Activated CD4-positive, alpha-beta T cell treated with anti-CD3 and anti-CD28 coated beads, Interleukin-2, amount 50 U/mL, for 48 hours (primary cell): ENCODE data around the gene SLC19A1.
A peak's percentile ranks its signal among the peaks of the same experiment; 100 is the strongest.

ENCODE experiments used
- DNase-seq, 2 experiments: peaks; one replicate each; pipeline ENCODE4 v3.0.0-alpha.2; 2020

Gene SLC19A1

DNA sequence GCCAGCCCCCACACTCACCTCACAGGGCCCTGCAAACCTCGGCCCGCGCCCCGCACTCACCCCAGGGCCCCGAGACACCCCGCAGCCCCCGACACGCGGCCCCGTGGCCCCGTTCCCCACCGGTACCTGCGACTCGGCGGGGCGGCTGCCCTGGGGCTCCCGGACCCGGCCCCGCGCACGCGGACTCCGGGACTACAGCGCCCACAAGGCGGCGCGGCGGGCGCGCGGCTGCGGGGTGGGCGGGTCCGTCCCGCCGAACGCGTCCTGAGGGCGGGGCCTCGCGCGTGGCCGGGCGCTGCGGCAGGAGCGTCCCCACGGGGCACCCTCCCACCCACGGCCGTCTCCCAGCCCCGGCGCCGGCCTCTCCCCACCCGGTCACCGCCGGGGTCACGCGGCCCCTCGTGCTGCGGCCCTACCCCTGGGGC lies at the start of gene SLC19A1:
Gene SLC19A1 (minus strand): TSS at position 199 of the 425 bp plus-strand sequence. CDS start 4,481 bp downstream, outside the sequence.
- peak; percentile 74 to 75 for DNase-seq

GRCh38 chr21:45591619-45592207 lies 49.5 kb upstream of the SLC19A1 start:
- no peak for DNase-seq

GRCh38 chr21:45590726-45591618 lies 48.7 kb upstream of the SLC19A1 start:
- DNase-seq = peak; percentile 64 to 67

GRCh38 chr21:45590246-45590725 lies 48.0 kb upstream of the SLC19A1 start:
- DNase-seq = peak; percentile 73 to 75

DNA sequence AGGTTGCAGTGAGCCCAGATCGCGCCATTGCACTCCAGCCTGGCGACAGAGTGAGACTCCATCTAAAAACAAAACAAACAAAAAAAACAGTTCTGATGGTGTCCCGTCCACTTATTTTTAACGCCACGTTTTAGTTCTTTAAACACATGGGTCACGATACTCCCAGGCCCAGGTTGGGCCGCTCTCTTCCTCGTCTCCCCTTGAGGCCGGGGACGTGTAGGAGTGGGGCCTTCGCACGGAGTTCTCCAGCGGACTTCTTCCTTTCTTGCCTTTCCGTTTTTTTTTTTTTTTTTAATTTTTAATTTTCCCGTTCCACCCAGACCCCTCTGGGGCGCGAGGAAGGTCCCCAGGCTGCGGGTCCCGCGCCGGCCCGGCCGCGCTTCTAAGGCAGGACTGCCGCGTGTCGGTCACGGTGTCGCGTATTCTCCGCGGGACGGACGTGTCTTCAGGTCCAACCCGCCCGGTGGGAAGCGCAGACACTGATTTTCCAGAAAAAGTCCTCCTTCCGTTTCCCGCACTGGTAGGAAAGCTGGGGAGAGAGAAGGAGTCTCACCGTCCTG lies 47.5 kb upstream of the SLC19A1 start:
- peak in 1 of 2 experiments; percentile 16 for DNase-seq

DNA sequence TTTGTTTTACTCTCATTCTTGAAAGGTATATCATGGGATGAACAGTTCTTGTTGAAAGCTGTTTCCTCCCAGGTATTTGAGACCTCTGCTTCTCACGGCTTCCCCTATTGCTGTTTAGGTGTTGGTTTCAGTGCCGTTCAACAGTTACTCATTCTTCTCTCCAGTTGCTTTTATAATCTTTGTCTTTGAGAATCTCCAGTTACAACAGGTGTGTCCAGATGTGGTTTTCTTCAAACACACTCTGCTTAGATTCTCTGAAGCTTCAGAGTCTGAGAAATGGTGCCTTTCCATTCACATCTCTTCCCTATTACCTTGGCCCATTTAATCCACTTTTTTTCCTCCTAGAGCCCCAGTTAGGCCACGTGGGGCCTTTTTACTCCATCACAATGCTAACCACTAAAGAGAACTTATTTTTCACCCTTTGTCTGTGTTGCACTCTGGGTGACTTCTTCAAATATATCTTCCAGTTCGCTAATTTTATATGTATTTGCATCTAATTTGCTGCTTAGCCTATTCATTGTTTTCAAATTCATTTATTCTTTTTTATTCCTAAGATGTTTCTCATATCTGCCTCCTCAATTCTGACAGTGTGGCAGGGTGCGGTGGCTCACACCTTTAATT lies 46.7 kb upstream of the SLC19A1 start:
- DNase-seq = no peak

DNA sequence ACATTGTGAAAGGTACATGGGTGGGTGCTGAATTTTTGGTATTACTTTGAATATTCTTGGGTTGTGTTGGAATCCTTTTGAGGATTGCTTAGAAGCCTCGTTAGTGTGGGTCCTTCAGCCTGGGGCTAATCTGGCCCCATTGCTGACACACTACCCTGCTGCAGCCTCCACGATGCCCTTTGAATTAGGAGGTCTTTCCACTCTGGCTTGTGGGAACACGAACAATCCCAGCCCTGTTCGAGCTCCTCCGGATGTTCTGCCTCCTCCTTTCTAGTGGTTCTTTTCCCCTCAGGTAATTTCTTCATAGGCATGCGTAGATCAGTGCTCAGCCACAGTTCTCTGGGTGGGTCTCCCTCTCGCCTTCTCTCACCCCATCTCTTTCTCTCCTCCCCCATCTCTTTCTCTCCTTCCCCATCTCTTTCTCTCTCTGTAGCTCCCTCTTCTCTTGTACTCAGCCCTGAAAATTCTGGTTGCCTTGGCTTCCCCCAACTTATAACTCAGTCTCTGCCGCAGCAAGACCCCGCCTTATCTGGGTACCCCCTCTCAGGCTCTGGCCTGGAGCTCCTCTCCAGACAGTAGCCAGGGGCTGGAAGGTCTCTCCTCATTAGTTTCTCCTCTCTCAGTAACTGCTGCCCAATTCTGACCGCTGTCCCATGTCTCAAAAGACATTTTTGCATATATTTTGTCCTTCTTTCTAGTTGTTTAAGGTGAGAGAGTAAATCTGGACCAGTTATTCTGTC lies 46.0 kb upstream of the SLC19A1 start:
- no peak for DNase-seq

GRCh38 chr21:45586289-45586858 lies 44.1 kb upstream of the SLC19A1 start:
- no peak for DNase-seq

DNA sequence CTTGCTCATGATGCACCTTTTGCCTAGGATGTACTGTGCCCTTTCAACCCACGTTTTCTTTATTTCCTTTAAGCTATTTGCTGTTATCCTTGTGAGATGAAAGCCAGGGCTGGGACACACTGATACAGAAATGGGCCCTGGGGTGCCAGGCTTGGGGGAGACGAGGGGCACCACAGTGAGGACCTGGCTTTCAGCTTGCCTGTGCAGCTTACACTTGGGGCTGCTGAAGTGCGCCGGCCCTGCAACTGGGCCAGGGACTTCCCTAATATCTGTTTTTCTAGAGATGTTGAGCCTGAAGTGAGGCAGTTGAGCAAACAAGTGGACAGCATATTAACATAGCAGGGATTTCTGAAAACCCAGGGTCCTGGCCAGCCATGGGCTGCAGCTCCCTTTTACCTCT lies 42.5 kb upstream of the SLC19A1 start:
- no peak for DNase-seq

- DNase-seq = no peak
Observed at GRCh38 chr21:45583831-45584509, 41.7 kb upstream of the SLC19A1 start.

DNA sequence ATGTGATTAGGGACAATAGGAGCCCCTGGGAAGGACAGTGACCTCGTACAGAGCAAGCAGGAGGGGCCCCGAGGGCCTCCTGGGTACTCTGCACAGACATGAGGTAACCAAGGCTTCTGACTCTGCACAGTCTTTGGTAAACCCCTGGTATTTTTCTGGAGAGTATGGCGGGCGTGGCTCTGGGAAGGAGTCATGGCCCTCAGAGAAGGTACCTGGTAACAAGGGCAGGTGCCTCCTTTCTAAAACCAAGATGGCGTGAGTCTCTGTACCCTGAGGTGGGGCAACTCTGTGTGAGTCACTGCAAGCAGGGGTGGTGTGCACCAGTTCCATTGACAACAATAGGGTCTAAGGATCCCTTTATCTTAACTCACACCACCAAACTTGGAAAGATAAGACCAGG lies 39.9 kb upstream of the SLC19A1 start:
- DNase-seq = no peak

- DNase-seq = no peak
Observed at GRCh38 chr21:45581322-45581712, 39.1 kb upstream of the SLC19A1 start.

- DNase-seq = no peak
Observed at GRCh38 chr21:45580576-45581321, 38.5 kb upstream of the SLC19A1 start.

DNA sequence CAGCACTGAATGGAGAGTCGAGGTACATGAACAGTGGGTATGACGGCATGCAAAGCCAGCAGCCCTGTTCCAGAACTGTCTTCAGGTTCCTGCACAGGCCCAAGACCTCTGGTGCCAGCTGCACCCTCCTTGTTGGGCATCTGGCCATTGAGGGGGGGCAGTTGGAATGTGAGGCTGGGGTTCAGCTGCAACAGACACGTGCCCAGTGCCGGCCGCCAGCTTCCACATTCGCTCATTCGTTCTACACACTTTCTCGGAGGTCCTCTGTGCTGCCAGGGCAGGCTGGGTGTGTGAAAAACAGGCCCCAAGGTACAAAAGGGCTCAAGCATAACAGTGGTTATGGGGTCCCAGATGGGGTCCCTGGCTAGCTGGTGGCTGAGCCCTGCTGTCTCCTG lies 37.9 kb upstream of the SLC19A1 start:
- DNase-seq = no peak

- no peak for DNase-seq
Observed at GRCh38 chr21:45579383-45580180, 37.3 kb upstream of the SLC19A1 start.

GRCh38 chr21:45578811-45579381 lies 36.7 kb upstream of the SLC19A1 start:
- no peak for DNase-seq

DNA sequence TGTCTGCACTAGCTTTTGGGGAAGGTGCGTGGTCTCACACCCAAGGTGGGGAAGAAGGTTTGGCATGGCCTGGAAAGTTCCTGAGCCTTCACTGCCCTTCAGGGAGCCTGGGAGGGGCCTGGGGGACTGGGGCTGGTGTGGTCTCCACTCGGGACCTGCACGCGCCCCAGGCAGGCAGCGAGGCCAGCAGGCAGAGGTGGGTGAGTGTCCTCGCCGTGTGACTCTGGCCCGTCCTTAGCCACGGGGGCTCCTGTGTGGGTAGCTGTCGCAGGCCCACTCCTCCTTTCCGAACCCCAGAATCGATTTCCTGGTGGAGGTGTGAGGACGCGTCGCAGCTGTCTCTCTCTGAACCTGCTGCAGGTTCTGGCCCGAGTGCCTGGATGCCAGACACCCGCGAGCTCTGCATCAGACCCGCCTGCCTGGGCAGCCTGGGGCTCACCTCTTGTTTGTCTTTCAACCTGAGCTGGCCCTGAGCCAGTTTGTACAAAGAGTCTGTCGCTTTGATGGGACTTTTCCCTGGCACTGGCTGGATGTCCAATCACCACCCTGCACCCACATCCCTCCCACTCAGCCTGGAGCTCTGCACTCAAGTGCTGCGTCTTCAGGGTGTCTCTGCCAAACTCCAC lies 36.0 kb upstream of the SLC19A1 start:
- DNase-seq = no peak

- no peak for DNase-seq
Observed at GRCh38 chr21:45577801-45578175, 35.5 kb upstream of the SLC19A1 start.
